ENCODE measurements around the gene PTAR1.
"Not testable (repeated sequence)": the region's sequence is repeated elsewhere in the genome, so short reads cannot be mapped to it uniquely, and the experiment has no call there.

Gene PTAR1

GRCh38 chr9:69759421-69760277 lies at the start of gene PTAR1:
Gene PTAR1 (minus strand): TSS chr9:69760011. CDS start chr9:69759938, 73 bp downstream.
- no peak for FAIRE-seq

DNA sequence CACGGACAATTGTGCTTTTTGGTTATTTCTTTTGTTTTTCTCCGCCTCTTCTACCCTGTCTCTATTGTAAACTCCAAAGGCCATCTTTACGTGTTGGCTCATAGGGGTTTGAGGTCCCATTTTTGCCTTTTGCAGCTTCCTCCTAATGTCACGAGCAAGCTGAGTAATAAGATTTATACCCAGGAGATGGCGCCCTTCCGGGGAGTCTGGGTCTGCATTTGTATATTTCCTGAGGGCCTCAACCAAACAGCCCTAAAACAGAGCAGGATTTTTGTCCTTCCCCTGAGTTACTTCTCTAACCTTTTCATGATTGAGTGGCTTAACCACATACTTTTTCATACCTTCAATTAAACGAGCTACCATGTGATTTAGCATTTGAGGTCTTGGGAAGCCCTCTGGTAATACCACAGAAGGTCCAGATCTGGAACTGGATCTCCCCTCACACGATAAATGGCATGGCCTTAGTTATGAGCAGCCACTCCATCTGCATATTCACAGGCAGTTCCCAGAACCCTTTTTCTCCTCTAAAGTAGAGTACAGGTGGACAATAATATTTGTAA lies 49.6 kb upstream of the PTAR1 start:
- FAIRE-seq: no peak

- FAIRE-seq: no peak
Observed at GRCh38 chr9:69806627-69807026, 46.8 kb upstream of the PTAR1 start.

- FAIRE-seq: no peak
Observed at GRCh38 chr9:69805962-69806515, 46.2 kb upstream of the PTAR1 start.

DNA sequence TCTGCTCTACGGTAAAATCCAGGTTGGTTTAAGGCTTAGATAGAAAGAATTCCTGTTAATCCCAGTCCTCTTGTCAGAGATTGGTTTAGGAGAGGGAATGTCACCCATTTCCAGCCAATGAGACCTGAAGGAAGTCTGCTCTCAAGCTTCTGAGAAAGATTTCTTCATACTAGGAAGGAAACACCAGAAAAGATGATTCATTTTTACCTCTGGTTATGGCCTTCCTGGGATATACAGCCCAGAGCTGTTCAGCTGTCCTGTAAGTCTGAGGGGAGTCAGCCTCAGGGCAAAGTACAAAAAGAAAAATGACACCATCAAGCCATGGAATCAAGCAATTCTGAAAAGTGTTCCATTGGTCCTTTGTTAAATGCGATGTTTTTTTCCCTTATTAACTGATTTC lies 42.2 kb upstream of the PTAR1 start:
- FAIRE-seq: peak; percentile 13

GRCh38 chr9:69800027-69800426 lies 40.2 kb upstream of the PTAR1 start:
- FAIRE-seq: not testable (repeated sequence)

GRCh38 chr9:69799521-69799920 lies 39.7 kb upstream of the PTAR1 start:
- not testable (repeated sequence) for FAIRE-seq

GRCh38 chr9:69798744-69799143 lies 38.9 kb upstream of the PTAR1 start:
- peak; percentile 79 for FAIRE-seq

DNA sequence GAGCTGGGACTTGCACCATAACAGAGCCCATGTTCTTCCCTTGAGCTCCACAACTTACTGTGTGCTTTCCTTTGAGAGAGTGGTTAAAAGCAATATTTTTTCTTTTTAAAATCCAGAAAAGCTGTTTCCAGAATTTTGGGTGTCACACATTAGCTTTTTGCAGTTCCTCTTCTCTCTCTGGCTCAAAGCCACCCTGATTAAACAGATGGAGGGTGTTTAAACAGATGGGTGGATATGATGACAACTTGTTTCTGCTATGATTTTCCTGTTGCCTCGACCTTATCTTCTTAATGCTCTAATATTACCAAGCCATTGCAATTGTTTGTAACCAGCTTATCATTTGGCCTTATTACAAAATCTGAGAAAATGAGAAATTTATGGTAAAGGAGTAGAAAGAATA lies 37.9 kb upstream of the PTAR1 start:
- no peak for FAIRE-seq

- FAIRE-seq: no peak
Observed at GRCh38 chr9:69794356-69794755, 34.5 kb upstream of the PTAR1 start.

DNA sequence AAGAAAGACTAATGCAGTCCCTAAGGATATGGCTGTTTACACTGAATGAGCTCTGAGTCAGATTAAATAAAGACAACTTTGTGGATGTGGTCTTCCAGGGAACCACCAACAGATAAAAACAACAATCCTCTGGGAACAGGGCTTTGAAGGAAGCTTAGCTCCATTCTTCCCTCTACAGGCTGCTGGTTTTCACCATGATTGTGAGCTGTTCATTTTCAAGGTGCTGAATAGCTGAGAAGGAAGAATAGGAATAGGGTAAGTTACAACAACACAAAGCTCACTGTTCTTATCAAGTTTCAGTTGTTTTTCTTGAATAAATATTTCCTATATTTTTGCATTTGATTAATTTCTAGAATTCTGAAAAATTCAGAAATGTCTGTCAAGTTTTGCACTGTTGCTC lies 25.9 kb upstream of the PTAR1 start:
- no peak for FAIRE-seq

- FAIRE-seq: no peak
Observed at GRCh38 chr9:69773258-69773657, 13.4 kb upstream of the PTAR1 start.

DNA sequence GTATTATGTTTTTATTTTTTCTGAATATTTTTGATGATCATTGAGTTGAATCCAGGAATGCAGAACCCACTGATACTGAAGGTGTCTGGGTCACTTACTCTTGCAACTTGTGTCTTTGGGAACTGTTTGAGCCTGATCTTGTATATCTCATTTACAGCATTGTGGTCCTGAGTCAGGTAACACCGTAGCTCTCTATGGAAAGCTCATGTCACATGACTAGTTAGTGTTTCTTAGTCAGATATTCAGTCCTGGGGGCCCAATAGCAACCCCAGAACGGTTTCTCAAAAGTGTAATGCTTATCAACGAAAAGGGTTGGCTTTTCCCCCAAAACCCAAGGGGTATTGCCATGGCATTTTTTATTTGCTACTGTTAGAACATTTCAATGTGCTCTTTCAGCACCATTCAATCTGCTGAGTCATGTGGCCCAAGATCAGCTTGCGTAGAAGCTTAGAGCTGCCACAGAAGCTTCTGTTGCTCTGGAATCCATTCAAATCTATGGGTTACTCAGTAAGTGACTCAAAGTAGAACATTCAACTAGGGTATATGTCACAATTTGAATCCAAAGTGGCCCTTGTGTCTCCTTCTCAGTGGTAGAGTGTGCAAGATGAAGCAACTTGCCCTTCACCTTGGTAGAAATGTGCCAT lies 12.1 kb upstream of the PTAR1 start:
- no peak for FAIRE-seq

- no peak for FAIRE-seq
Observed at GRCh38 chr9:69768716-69769115, 8.9 kb upstream of the PTAR1 start.

GRCh38 chr9:69768101-69768500 lies 8.3 kb upstream of the PTAR1 start:
- no peak for FAIRE-seq

GRCh38 chr9:69763862-69764261 lies 4.1 kb upstream of the PTAR1 start:
- not testable (repeated sequence) for FAIRE-seq

- FAIRE-seq: no peak
Observed at GRCh38 chr9:69762527-69762926, 2.7 kb upstream of the PTAR1 start.

DNA sequence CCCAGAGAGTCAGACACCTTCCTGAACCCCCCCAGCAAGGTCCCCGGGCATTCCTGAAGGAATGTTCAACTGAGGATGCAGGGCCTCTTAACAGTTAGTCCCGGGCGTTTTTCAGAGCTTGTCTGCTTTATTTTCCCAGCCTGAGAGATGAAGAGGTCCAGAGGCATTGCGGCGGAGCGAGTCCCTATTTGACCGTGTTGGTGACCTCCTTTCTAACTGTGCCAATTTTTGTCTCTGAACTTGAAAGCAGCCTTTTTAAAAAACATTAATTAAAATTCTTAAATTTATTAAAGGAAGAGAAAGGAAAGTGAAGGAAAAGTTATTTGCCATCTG lies 433 bp upstream of the PTAR1 start:
- no peak for FAIRE-seq

- no peak for FAIRE-seq
Observed at GRCh38 chr9:69759021-69759420, 790 bp downstream of the PTAR1 start.

GRCh38 chr9:69757996-69758675 lies 1.7 kb downstream of the PTAR1 start:
- FAIRE-seq: no peak

DNA sequence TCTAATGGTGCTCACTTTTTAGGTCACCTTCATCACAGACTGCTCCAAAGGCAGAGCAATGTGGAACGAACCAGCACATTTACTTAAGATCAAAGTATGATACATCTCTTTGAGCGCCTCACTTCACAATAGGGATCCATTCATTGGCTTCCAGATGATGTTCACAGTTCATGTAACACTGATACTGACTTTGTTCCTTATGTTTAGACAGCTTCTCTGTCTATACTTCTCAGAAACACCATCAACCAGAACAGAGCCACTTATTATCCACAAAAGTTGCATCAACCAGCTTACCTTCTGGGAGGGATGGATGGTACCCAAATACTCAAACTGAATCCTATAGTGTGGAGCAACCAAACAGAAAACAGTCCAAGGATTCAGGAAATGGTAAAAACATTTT lies 4.6 kb downstream of the PTAR1 start:
- FAIRE-seq: no peak

DNA sequence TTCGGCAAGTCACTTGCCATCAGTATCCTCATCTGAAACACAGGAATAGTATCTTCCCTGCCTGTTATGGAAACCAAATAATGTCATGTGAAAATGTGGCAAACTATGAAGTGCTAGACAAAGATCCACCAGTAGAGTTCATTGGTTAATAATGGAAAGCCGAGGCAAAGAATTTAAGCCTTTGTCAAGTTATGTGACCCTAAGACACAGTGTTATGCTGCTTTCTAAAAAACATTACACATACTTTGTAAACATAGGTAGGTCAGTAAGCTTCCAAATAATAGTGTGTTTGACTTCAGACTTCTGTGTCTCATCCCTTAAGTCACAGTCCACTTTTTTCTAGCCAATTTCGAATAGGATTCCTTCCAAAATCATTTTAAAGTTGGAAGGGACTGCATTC lies 6.0 kb downstream of the PTAR1 start:
- FAIRE-seq: no peak

DNA sequence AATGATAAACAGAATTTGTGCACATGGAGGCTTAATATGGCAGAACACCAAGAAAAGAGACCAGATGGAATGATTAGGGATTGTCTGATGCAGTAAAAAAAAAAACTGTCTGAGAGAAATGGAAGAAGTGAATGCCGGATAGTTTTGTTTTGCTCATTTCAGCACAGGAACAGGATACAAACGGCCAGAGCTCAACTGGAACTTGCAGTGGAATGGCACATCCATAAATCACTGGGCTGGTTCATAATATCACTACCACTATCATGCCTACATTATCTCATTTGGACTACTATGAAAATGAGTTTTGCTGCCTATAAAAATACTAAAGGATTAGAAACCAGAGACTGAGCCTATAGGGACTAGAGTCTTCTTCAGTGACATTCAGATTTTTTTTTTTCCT lies 9.7 kb downstream of the PTAR1 start:
- no peak for FAIRE-seq

All from islet of Langerhans (tissue), 1 donor.